ENCODE results near the gene BPNT1. TPM values are rescaled to one million over a fixed set of nuclear protein-coding genes. Genes with fewer than 3 reads are reported as not detected.
"Not testable (repeated sequence)": the region's sequence is repeated elsewhere in the genome, so short reads cannot be mapped to it uniquely, and the experiment has no call there.

The BPNT1 gene
- total and polyA plus RNA-seq, 2 donors (not counting 1 experiment from before 2014, with no cell fraction given): 18.3 to 24.4 TPM

GRCh38 chr1:220040028-220040596 is 49.5 kb downstream of the BPNT1 start:
- intact Hi-C loops (cut with micrococcal nuclease): no loop called here
- Histone ChIP-seq H3K4me3 (ENCODE audit: control extremely low read depth in 1 of 5, extremely low read depth in 1 of 5, insufficient read depth in 1 of 5, low read depth in 2 of 5, low read length in 4 of 5) (no peak overlapping the region), H3K9ac (ENCODE audit: low read length) (no peak overlapping the region), H3K4me1 (ENCODE audit: control insufficient read depth in 2 of 2, insufficient read depth in 2 of 2, low read length in 2 of 2) (peaks cover 5% of the 10 kb centered on the region in 2 donors), H4K20me1 (ENCODE audit: control insufficient read depth, insufficient read depth, low read length, poor library complexity, severe bottlenecking) (no peaks in the 10 kb centered on the region), H3K79me2 (ENCODE audit: control insufficient read depth, insufficient read depth, low read length) (peaks cover 57% of the 10 kb centered on the region), H3K4me2 (replicated peaks; ENCODE audit: low read depth, low read length, poor library complexity, severe bottlenecking) (no peak overlapping the region), H3K27me3 (replicated peaks in 1 of 4; ENCODE audit: control extremely low read depth in 1 of 4, control insufficient read depth in 3 of 4, insufficient read depth in 4 of 4, low read length in 3 of 4) (no peaks in the 10 kb centered on the region), H3K27ac (ENCODE audit: low read length in 2 of 2) (no peak overlapping the region), H3K36me3 (replicated peaks in 1 of 2; ENCODE audit: control extremely low read depth in 1 of 2, control insufficient read depth in 1 of 2, extremely low read depth in 1 of 2, insufficient read depth in 2 of 2, low read length in 1 of 2) (peaks cover 7 to 26% of the 10 kb centered on the region in 2 experiments), H3K9me3 (ENCODE audit: control extremely low read depth in 1 of 3, control insufficient read depth in 2 of 3, insufficient read depth in 1 of 3, low read length in 2 of 3) (no peaks in the 10 kb centered on the region), H2AFZ (ENCODE audit: insufficient read depth, low read depth, low read length, poor library complexity, severe bottlenecking) (no peak overlapping the region)
- WGBS (ENCODE audit: insufficient coverage): 92% methylated on average over 2 of the region's 5 CpGs
- Mint-ChIP-seq H3K27ac (no peak overlapping the region), H3K9me3 (ENCODE audit: insufficient read depth) (no peaks in the 10 kb centered on the region), H3K4me1 (peaks cover 28% of the 10 kb centered on the region), H3K27me3 (no peaks in the 10 kb centered on the region), H3K4me3 (no peak overlapping the region)
- POLR2A ChIA-PET: no interaction called here
- TF ChIP-seq EZH2 (IDR thresholded peaks at IDR 0.05; ENCODE audit: borderline replicate concordance, insufficient read depth, low read depth, low read length, poor library complexity, severe bottlenecking): no peak
- no peak for TF ChIP-seq CTCF (IDR thresholded peaks at IDR 0.05)
- ATAC-seq (ENCODE audit: low read depth) (no peak), DNase-seq (no peak)
- CTCF ChIA-PET: interaction anchor here (0.6 kb wide), 1 partner anchor 59 kb away, joined by 3 read pairs; no protein-coding TSS in a partner anchor

DNA sequence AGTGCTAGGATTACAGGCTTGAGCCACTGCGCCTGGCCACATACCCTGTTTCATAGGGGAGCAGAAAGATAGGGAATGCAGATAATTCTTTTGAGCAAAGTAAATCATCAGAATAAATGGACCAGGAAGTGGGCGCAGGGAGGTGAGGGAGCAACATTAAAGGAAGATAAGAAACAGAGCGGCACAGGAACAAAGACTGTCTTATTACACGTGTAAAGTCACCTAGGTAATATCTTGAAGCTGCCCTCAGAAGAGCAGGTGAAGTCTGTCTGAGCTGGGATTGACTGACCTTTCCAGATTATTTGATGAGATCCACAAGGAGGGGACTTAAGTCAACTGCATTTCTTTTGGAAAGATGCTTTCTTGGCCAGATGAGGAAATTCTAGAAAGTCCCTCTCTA is 50.9 kb downstream of the BPNT1 start:
- Histone ChIP-seq H3K27ac (ENCODE audit: low read length in 2 of 2) (no peak overlapping the region), H3K4me2 (replicated peaks; ENCODE audit: low read depth, low read length, poor library complexity, severe bottlenecking) (no peak overlapping the region), H3K9ac (ENCODE audit: low read length) (no peak overlapping the region), H2AFZ (ENCODE audit: insufficient read depth, low read depth, low read length, poor library complexity, severe bottlenecking) (no peak overlapping the region), H3K9me3 (ENCODE audit: control extremely low read depth in 1 of 3, control insufficient read depth in 2 of 3, insufficient read depth in 1 of 3, low read length in 2 of 3) (no peaks in the 10 kb centered on the region), H3K4me1 (ENCODE audit: control insufficient read depth in 2 of 2, insufficient read depth in 2 of 2, low read length in 2 of 2) (no peaks in the 10 kb centered on the region), H3K4me3 (ENCODE audit: control extremely low read depth in 1 of 5, extremely low read depth in 1 of 5, insufficient read depth in 1 of 5, low read depth in 2 of 5, low read length in 4 of 5) (no peak overlapping the region), H4K20me1 (ENCODE audit: control insufficient read depth, insufficient read depth, low read length, poor library complexity, severe bottlenecking) (no peaks in the 10 kb centered on the region), H3K79me2 (ENCODE audit: control insufficient read depth, insufficient read depth, low read length) (peaks cover 44% of the 10 kb centered on the region), H3K27me3 (replicated peaks in 1 of 4; ENCODE audit: control extremely low read depth in 1 of 4, control insufficient read depth in 3 of 4, insufficient read depth in 4 of 4, low read length in 3 of 4) (no peaks in the 10 kb centered on the region), H3K36me3 (replicated peaks in 1 of 2; ENCODE audit: control extremely low read depth in 1 of 2, control insufficient read depth in 1 of 2, extremely low read depth in 1 of 2, insufficient read depth in 2 of 2, low read length in 1 of 2) (peaks cover 7 to 38% of the 10 kb centered on the region in 2 experiments)
- no peak overlapping the region for H3K4me3 Mint-ChIP-seq
- DNase-seq (no peak), ATAC-seq (ENCODE audit: low read depth) (no peak)
- H3K27me3 Mint-ChIP-seq: no peaks in the 10 kb centered on the region
- peaks cover 19% of the 10 kb centered on the region for H3K4me1 Mint-ChIP-seq
- no peak overlapping the region for H3K27ac Mint-ChIP-seq
- H3K9me3 Mint-ChIP-seq (ENCODE audit: insufficient read depth): no peaks in the 10 kb centered on the region
- TF ChIP-seq EZH2 (IDR thresholded peaks at IDR 0.05; ENCODE audit: borderline replicate concordance, insufficient read depth, low read depth, low read length, poor library complexity, severe bottlenecking) (no peak), CTCF (IDR thresholded peaks at IDR 0.05) (no peak)
- intact Hi-C loops (cut with micrococcal nuclease): no loop called here
- CTCF ChIA-PET: no interaction called here
- POLR2A ChIA-PET: no interaction called here
- WGBS (ENCODE audit: insufficient coverage): 100% methylated on average over 4 of the region's 4 CpGs

- DNase-seq; H2AFZ ChIP-seq (ENCODE audit: insufficient read depth, low read depth, low read length, poor library complexity, severe bottlenecking); H3K4me1 ChIP-seq (ENCODE audit: control insufficient read depth in 2 of 2, insufficient read depth in 2 of 2, low read length in 2 of 2); H4K20me1 ChIP-seq (ENCODE audit: control insufficient read depth, insufficient read depth, low read length, poor library complexity, severe bottlenecking); CTCF ChIA-PET; H3K27me3 ChIP-seq (replicated peaks in 1 of 4; ENCODE audit: control extremely low read depth in 1 of 4, control insufficient read depth in 3 of 4, insufficient read depth in 4 of 4, low read length in 3 of 4); H3K27ac ChIP-seq (ENCODE audit: low read length in 2 of 2); H3K4me3 Mint-ChIP-seq; H3K4me3 ChIP-seq (ENCODE audit: control extremely low read depth in 1 of 5, extremely low read depth in 1 of 5, insufficient read depth in 1 of 5, low read depth in 2 of 5, low read length in 4 of 5); H3K9ac ChIP-seq (ENCODE audit: low read length); H3K4me2 ChIP-seq (replicated peaks; ENCODE audit: low read depth, low read length, poor library complexity, severe bottlenecking); ATAC-seq (ENCODE audit: low read depth); H3K9me3 ChIP-seq (ENCODE audit: control extremely low read depth in 1 of 3, control insufficient read depth in 2 of 3, insufficient read depth in 1 of 3, low read length in 2 of 3); H3K9me3 Mint-ChIP-seq (ENCODE audit: insufficient read depth); H3K27me3 Mint-ChIP-seq; H3K27ac Mint-ChIP-seq; intact Hi-C loops (cut with micrococcal nuclease); POLR2A ChIA-PET: not testable (repeated sequence)
- no CpG with 5 or more reads among the region's 3 CpGs for WGBS (ENCODE audit: insufficient coverage)
- peaks cover 15% of the 10 kb centered on the region for H3K4me1 Mint-ChIP-seq
- Histone ChIP-seq H3K36me3 (replicated peaks in 1 of 2; ENCODE audit: control extremely low read depth in 1 of 2, control insufficient read depth in 1 of 2, extremely low read depth in 1 of 2, insufficient read depth in 2 of 2, low read length in 1 of 2) (peaks cover 7 to 46% of the 10 kb centered on the region in 2 experiments), H3K79me2 (ENCODE audit: control insufficient read depth, insufficient read depth, low read length) (peaks cover 40% of the 10 kb centered on the region)
Observed at GRCh38 chr1:220037810-220038209, 51.8 kb downstream of the BPNT1 start.
